K562 (cell line): ENCODE measurements around the gene RPAP2. TPM values are rescaled to one million over a fixed set of nuclear protein-coding genes. Genes with fewer than 3 reads are reported as not detected.

Experiments used
- ARID1B ChIP-seq: fragments of 450-650 bp; IDR thresholded peaks from 2 replicates; pipeline ENCODE4 v1.6.1; 2016; ENCODE audit warnings: antibody characterized with exemption, mild to moderate bottlenecking, inconsistent platforms
- CXXC5 ChIP-seq: fragments of 250-450 bp; sonication (Bioruptor Pico); IDR thresholded peaks from 2 replicates; pipeline ENCODE4 v1.8.0; 2022; ENCODE audit warnings: inconsistent platforms, mild to moderate bottlenecking, moderate library complexity
- FOS ChIP-seq: IDR thresholded peaks from 3 replicates; pipeline ENCODE4 v1.6.1; 2011; ENCODE audit not compliant: insufficient read length; ENCODE audit errors: extremely low read depth
- GTF2A2 ChIP-seq: IDR thresholded peaks from 2 replicates; pipeline ENCODE4 v1.6.1; 2016; ENCODE audit warnings: mild to moderate bottlenecking, missing genetic modification characterization, missing compliant biosample characterization
- HDAC3 ChIP-seq: fragments of 450-650 bp; IDR thresholded peaks from 2 replicates; pipeline ENCODE4 v1.6.1; 2018; ENCODE audit warnings: borderline replicate concordance, mild to moderate bottlenecking, moderate library complexity; ENCODE audit not compliant: partially characterized antibody
- KLF6 ChIP-seq: fragments of 250-450 bp; sonication (Bioruptor Pico); IDR thresholded peaks from 2 replicates; pipeline ENCODE4 v1.4.0; 2020; ENCODE audit warnings: mild to moderate bottlenecking, moderate library complexity, borderline replicate concordance
- MTA3 ChIP-seq: fragments of 450-650 bp; formaldehyde crosslinking; IDR thresholded peaks from 2 replicates; pipeline ENCODE4 v1.6.1; 2017; ENCODE audit warnings: mild to moderate bottlenecking, borderline replicate concordance
- MYNN ChIP-seq, 2 experiments: sonication (generic); formaldehyde crosslinking in 1 of 2; IDR thresholded peaks; 2 replicates each; pipeline versions ENCODE4 v1.5.0 to v1.6.1; 2016 to 2020; ENCODE audit warnings: antibody characterized with exemption in 1 of 2, missing genetic modification reagents in 1 of 2
- SMARCC2 ChIP-seq: fragments of 450-650 bp; IDR thresholded peaks from 2 replicates; pipeline ENCODE4 v1.6.1; 2017; ENCODE audit warnings: antibody characterized with exemption, moderate library complexity, mild to moderate bottlenecking, low read depth
- ZNF311 ChIP-seq: fragments of 250-450 bp; sonication (Bioruptor Pico); IDR thresholded peaks from 2 replicates; pipeline ENCODE4 v1.4.0; 2020; ENCODE audit warnings: mild to moderate bottlenecking, moderate library complexity
- ZNF75A ChIP-seq: fragments of 450-650 bp; formaldehyde crosslinking; IDR thresholded peaks from 2 replicates; pipeline ENCODE4 v1.4.0; 2020; ENCODE audit warnings: mild to moderate bottlenecking
- polyA plus RNA-seq, 8 experiments: library from polyadenylated mRNA; depleted of rRNA in 4 of 8; stranded (reverse) in 5 of 8; unstranded in 3 of 8; fragments of >200 nt; fragmentation: Nextera tagmentation in 2 of 8; fragmentation: Illumina TruSeq in 1 of 8; extraction: Ambion mirVana in 2 of 8; extraction: Trizol in 1 of 8; gene quantifications; 2 replicates each; pipeline versions ENCODE4 v1.2.1 to v1.2.3, GENCODE V29; 2011 to 2014; ENCODE audit warnings: inconsistent platforms in 1 of 8, missing spikeins in 1 of 8
- total RNA-seq, 7 experiments: library from RNA; depleted of rRNA in 6 of 7; stranded (reverse); fragments of >200 nt in 6 of 7; fragmentation: Illumina TruSeq in 2 of 7; extraction: Trizol in 2 of 7; gene quantifications; 2 replicates each; pipeline versions ENCODE4 v1.2.1 to v1.2.3, GENCODE V29; 2011 to 2021; ENCODE audit warnings: low replicate concordance in 1 of 7
- TF ChIP-seq, protein P1 (sequence below), 2 experiments: fragments of 150-350 bp in 1 of 2; IDR thresholded peaks; 2 replicates each; pipeline ENCODE4 v1.6.1; 2012 to 2016; ENCODE audit warnings: low read depth in 2 of 2, low read length in 2 of 2, mild to moderate bottlenecking in 1 of 2, moderate library complexity in 1 of 2
- TF ChIP-seq, protein P2 (sequence below): fragments of 200-800 bp; sonication (Bioruptor generic); IDR thresholded peaks from 2 replicates; pipeline ENCODE4 v1.6.1; 2017; ENCODE audit warnings: missing genetic modification characterization, missing compliant biosample characterization
- TF ChIP-seq, protein P3 (sequence below): sonication (generic); formaldehyde crosslinking; IDR thresholded peaks from 2 replicates; pipeline ENCODE4 v1.8.0; 2023; ENCODE audit warnings: mild to moderate bottlenecking, missing genetic modification reagents
- TF ChIP-seq, protein P4 (sequence below): fragments of 250-450 bp; sonication (Bioruptor Pico); IDR thresholded peaks from 2 replicates; pipeline ENCODE4 v1.8.0; 2022; ENCODE audit warnings: moderate library complexity, mild to moderate bottlenecking, inconsistent platforms
- TF ChIP-seq, protein P5 (sequence below): fragments of 250-450 bp; sonication (Bioruptor Pico); IDR thresholded peaks from 2 replicates; pipeline ENCODE4 v1.8.0; 2022; ENCODE audit warnings: moderate library complexity, mild to moderate bottlenecking, inconsistent platforms

The RPAP2 gene
- total and polyA plus RNA-seq, 9 of the 15 experiments (the other 6 are each of a cell fraction or from before 2014, with no cell fraction given): 6.2 to 41.7 (median 28.7) TPM

DNA sequence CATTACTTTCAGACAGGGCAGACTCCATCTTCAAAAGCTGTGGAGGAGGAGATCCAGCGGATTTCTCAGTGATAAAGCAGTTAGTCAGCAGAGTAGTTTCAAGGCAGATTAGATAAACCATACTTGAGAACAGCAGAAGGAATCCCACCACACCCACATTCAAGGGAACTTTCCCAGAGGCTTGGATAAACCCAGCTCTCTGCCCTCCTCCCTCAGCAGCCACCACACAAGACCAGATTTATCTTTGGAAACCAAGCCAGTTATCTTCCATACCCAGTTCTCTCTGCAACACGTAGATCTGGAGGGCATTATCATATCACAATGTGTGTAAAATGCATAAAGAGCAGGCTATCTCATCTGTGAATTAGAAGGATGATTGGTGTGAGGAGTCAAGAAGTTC, 147.7 kb downstream of the RPAP2 start (continued):
- TF ChIP-seq, protein P1, sequence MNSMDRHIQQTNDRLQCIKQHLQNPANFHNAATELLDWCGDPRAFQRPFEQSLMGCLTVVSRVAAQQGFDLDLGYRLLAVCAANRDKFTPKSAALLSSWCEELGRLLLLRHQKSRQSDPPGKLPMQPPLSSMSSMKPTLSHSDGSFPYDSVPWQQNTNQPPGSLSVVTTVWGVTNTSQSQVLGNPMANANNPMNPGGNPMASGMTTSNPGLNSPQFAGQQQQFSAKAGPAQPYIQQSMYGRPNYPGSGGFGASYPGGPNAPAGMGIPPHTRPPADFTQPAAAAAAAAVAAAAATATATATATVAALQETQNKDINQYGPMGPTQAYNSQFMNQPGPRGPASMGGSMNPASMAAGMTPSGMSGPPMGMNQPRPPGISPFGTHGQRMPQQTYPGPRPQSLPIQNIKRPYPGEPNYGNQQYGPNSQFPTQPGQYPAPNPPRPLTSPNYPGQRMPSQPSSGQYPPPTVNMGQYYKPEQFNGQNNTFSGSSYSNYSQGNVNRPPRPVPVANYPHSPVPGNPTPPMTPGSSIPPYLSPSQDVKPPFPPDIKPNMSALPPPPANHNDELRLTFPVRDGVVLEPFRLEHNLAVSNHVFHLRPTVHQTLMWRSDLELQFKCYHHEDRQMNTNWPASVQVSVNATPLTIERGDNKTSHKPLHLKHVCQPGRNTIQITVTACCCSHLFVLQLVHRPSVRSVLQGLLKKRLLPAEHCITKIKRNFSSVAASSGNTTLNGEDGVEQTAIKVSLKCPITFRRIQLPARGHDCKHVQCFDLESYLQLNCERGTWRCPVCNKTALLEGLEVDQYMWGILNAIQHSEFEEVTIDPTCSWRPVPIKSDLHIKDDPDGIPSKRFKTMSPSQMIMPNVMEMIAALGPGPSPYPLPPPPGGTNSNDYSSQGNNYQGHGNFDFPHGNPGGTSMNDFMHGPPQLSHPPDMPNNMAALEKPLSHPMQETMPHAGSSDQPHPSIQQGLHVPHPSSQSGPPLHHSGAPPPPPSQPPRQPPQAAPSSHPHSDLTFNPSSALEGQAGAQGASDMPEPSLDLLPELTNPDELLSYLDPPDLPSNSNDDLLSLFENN (IDR thresholded peaks at IDR 0.05; ENCODE audit: low read depth in 2 of 2, low read length in 2 of 2): peak in 1 of 2 experiments; percentile 84; a peak in 1 of 4 replicates
- peak; percentile 68; the same call in 1 of the 2 replicates for TF ChIP-seq KLF6 (CRISPR knock-in tag)
- TF ChIP-seq SMARCC2: peak; percentile 89
- TF ChIP-seq MTA3: peak; percentile 51; the same call in 1 of the 2 replicates
- TF ChIP-seq CXXC5 (CRISPR knock-in tag): peak; percentile 86
- TF ChIP-seq, protein P2, sequence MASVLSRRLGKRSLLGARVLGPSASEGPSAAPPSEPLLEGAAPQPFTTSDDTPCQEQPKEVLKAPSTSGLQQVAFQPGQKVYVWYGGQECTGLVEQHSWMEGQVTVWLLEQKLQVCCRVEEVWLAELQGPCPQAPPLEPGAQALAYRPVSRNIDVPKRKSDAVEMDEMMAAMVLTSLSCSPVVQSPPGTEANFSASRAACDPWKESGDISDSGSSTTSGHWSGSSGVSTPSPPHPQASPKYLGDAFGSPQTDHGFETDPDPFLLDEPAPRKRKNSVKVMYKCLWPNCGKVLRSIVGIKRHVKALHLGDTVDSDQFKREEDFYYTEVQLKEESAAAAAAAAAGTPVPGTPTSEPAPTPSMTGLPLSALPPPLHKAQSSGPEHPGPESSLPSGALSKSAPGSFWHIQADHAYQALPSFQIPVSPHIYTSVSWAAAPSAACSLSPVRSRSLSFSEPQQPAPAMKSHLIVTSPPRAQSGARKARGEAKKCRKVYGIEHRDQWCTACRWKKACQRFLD (CRISPR knock-in tag): peak; percentile 71; the same call in 1 of the 2 replicates
- peak; percentile 98 for TF ChIP-seq ARID1B
- TF ChIP-seq, protein P3, sequence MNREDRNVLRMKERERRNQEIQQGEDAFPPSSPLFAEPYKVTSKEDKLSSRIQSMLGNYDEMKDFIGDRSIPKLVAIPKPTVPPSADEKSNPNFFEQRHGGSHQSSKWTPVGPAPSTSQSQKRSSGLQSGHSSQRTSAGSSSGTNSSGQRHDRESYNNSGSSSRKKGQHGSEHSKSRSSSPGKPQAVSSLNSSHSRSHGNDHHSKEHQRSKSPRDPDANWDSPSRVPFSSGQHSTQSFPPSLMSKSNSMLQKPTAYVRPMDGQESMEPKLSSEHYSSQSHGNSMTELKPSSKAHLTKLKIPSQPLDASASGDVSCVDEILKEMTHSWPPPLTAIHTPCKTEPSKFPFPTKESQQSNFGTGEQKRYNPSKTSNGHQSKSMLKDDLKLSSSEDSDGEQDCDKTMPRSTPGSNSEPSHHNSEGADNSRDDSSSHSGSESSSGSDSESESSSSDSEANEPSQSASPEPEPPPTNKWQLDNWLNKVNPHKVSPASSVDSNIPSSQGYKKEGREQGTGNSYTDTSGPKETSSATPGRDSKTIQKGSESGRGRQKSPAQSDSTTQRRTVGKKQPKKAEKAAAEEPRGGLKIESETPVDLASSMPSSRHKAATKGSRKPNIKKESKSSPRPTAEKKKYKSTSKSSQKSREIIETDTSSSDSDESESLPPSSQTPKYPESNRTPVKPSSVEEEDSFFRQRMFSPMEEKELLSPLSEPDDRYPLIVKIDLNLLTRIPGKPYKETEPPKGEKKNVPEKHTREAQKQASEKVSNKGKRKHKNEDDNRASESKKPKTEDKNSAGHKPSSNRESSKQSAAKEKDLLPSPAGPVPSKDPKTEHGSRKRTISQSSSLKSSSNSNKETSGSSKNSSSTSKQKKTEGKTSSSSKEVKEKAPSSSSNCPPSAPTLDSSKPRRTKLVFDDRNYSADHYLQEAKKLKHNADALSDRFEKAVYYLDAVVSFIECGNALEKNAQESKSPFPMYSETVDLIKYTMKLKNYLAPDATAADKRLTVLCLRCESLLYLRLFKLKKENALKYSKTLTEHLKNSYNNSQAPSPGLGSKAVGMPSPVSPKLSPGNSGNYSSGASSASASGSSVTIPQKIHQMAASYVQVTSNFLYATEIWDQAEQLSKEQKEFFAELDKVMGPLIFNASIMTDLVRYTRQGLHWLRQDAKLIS (CRISPR knock-in tag): no peak
- TF ChIP-seq, protein P4, sequence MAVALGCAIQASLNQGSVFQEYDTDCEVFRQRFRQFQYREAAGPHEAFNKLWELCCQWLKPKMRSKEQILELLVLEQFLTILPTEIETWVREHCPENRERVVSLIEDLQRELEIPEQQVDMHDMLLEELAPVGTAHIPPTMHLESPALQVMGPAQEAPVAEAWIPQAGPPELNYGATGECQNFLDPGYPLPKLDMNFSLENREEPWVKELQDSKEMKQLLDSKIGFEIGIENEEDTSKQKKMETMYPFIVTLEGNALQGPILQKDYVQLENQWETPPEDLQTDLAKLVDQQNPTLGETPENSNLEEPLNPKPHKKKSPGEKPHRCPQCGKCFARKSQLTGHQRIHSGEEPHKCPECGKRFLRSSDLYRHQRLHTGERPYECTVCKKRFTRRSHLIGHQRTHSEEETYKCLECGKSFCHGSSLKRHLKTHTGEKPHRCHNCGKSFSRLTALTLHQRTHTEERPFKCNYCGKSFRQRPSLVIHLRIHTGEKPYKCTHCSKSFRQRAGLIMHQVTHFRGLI: 0 out of 2 replicates have a peak, but pooled peaks have one; percentile 58
- TF ChIP-seq HDAC3: peak; percentile 87
- TF ChIP-seq GTF2A2 (tag): no peak
- peak; percentile 3 for TF ChIP-seq FOS
- TF ChIP-seq MYNN (IDR thresholded peaks at IDR 0.05): peak; percentile 44; the same call in 1 of the 2 replicates
- TF ChIP-seq MYNN (CRISPR knock-in tag; IDR thresholded peaks at IDR 0.05): no peak
- TF ChIP-seq, protein P5, sequence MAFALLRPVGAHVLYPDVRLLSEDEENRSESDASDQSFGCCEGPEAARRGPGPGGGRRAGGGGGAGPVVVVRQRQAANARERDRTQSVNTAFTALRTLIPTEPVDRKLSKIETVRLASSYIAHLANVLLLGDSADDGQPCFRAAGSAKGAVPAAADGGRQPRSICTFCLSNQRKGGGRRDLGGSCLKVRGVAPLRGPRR (CRISPR knock-in tag): no peak
- 0 out of 2 replicates have a peak, but pooled peaks have one; percentile 48 for TF ChIP-seq ZNF311
- TF ChIP-seq ZNF75A (CRISPR knock-in tag): peak; percentile 1; the same call in 1 of the 2 replicates
